HPDE6-E6E7 (cell line): ENCODE results near the gene RITA1.

Source experiments
- DNase-seq: peaks from one replicate; pipeline ENCODE4 v3.0.0; 2011; ENCODE audit warnings: missing footprints; ENCODE audit errors: extremely low spot score

RITA1 gene

GRCh38 chr12:113152835-113153814, 32.4 kb upstream of the RITA1 start:
- DNase-seq = peak; percentile 87

GRCh38 chr12:113154351-113154973, 31.1 kb upstream of the RITA1 start:
- no peak for DNase-seq

- DNase-seq = no peak
Observed at GRCh38 chr12:113155060-113155459, 30.5 kb upstream of the RITA1 start.

GRCh38 chr12:113155646-113156045, 29.9 kb upstream of the RITA1 start:
- DNase-seq = no peak

GRCh38 chr12:113157218-113157859, 28.2 kb upstream of the RITA1 start:
- DNase-seq = no peak

GRCh38 chr12:113158439-113159203, 26.9 kb upstream of the RITA1 start:
- no peak for DNase-seq

GRCh38 chr12:113159937-113160336, 25.6 kb upstream of the RITA1 start:
- DNase-seq = no peak

GRCh38 chr12:113161415-113162016, 24.0 kb upstream of the RITA1 start:
- DNase-seq = no peak

GRCh38 chr12:113162102-113163029, 23.2 kb upstream of the RITA1 start:
- DNase-seq = no peak

- DNase-seq = no peak
Observed at GRCh38 chr12:113163030-113163360, 22.5 kb upstream of the RITA1 start.

GRCh38 chr12:113164014-113164413, 21.5 kb upstream of the RITA1 start:
- no peak for DNase-seq

- DNase-seq = no peak
Observed at GRCh38 chr12:113165521-113166450, 19.7 kb upstream of the RITA1 start.

GRCh38 chr12:113167868-113168267, 17.7 kb upstream of the RITA1 start:
- DNase-seq = no peak

GRCh38 chr12:113169697-113170096, 15.8 kb upstream of the RITA1 start:
- DNase-seq = no peak

- DNase-seq = no peak
Observed at GRCh38 chr12:113170457-113170856, 15.1 kb upstream of the RITA1 start.

- DNase-seq = no peak
Observed at GRCh38 chr12:113170926-113171325, 14.6 kb upstream of the RITA1 start.

GRCh38 chr12:113171543-113171942, 14.0 kb upstream of the RITA1 start:
- no peak for DNase-seq

- no peak for DNase-seq
Observed at GRCh38 chr12:113172185-113172584, 13.3 kb upstream of the RITA1 start.

GRCh38 chr12:113173081-113173698, 12.3 kb upstream of the RITA1 start:
- no peak for DNase-seq
